ENCODE data around the gene SNORC. TPM values are rescaled to one million over a fixed set of nuclear protein-coding genes. Genes with fewer than 3 reads are reported as not detected.

SNORC gene
- total and polyA plus RNA-seq, 2 of the 13 experiments (the other 11 are each of a cell fraction or from before 2014, with no cell fraction given), result 59.1 to 86.1 TPM

DNA sequence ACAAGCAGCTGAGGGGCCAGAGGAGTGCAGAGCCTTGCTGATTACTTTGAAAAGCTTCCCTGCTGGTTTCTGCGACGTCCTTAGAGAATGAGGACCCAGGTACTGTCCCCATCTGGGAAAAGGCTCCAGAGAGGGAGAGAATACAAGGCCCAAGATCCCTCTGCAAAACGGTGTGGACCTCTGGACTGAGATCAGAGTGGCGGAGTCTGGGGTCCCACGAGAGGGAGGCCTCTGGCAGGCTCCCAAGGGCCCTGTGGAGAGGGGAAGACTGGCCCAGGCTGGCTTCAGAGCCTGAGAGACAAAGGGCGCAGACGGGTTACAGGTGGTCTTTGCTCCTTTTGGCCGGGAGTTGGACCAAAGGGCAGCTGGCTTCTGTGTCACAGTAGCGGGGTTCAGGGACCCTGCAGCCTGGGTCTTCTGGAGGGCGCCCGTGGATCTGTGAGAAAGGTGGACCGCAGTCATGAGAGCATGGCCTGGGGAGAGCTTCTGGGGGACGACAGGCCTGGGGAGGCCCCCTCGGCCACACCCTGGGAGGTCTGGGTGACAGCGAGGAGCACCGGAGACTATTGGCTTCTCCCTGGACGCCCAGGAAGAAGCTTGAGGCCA, 805 bp downstream of the SNORC start (continued):
- TF ChIP-seq, protein P1, sequence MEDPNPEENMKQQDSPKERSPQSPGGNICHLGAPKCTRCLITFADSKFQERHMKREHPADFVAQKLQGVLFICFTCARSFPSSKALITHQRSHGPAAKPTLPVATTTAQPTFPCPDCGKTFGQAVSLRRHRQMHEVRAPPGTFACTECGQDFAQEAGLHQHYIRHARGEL (CRISPR knock-in tag; IDR thresholded peaks at IDR 0.05), result no peak
- TF ChIP-seq, protein P2, sequence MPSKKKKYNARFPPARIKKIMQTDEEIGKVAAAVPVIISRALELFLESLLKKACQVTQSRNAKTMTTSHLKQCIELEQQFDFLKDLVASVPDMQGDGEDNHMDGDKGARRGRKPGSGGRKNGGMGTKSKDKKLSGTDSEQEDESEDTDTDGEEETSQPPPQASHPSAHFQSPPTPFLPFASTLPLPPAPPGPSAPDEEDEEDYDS (CRISPR knock-in tag; IDR thresholded peaks at IDR 0.05), result peak; percentile 9; the same call in 1 of the 2 replicates
- TF ChIP-seq HNF4A (CRISPR knock-in tag; IDR thresholded peaks at IDR 0.05), result peak; percentile 87
- no peak for TF ChIP-seq MED8 (CRISPR knock-in tag; IDR thresholded peaks at IDR 0.05; ENCODE audit: insufficient replicate concordance)
- TF ChIP-seq, protein P3, sequence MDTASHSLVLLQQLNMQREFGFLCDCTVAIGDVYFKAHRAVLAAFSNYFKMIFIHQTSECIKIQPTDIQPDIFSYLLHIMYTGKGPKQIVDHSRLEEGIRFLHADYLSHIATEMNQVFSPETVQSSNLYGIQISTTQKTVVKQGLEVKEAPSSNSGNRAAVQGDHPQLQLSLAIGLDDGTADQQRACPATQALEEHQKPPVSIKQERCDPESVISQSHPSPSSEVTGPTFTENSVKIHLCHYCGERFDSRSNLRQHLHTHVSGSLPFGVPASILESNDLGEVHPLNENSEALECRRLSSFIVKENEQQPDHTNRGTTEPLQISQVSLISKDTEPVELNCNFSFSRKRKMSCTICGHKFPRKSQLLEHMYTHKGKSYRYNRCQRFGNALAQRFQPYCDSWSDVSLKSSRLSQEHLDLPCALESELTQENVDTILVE (CRISPR knock-in tag; IDR thresholded peaks at IDR 0.05), result no peak
- TF ChIP-seq TEAD3 (CRISPR knock-in tag; optimal IDR thresholded peaks at IDR 0.05; ENCODE audit: borderline replicate concordance), result peak; percentile 15
- TF ChIP-seq, protein P4, sequence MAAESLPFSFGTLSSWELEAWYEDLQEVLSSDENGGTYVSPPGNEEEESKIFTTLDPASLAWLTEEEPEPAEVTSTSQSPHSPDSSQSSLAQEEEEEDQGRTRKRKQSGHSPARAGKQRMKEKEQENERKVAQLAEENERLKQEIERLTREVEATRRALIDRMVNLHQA (CRISPR knock-in tag; IDR thresholded peaks at IDR 0.05), result no peak
- TF ChIP-seq GLI4 (CRISPR knock-in tag; IDR thresholded peaks at IDR 0.05; ENCODE audit: borderline replicate concordance), result no peak
- TF ChIP-seq, protein P5, sequence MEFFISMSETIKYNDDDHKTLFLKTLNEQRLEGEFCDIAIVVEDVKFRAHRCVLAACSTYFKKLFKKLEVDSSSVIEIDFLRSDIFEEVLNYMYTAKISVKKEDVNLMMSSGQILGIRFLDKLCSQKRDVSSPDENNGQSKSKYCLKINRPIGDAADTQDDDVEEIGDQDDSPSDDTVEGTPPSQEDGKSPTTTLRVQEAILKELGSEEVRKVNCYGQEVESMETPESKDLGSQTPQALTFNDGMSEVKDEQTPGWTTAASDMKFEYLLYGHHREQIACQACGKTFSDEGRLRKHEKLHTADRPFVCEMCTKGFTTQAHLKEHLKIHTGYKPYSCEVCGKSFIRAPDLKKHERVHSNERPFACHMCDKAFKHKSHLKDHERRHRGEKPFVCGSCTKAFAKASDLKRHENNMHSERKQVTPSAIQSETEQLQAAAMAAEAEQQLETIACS (CRISPR knock-in tag; IDR thresholded peaks at IDR 0.05), result 0 out of 2 replicates have a peak, but pooled peaks have one; percentile 14
- TF ChIP-seq, protein P6, sequence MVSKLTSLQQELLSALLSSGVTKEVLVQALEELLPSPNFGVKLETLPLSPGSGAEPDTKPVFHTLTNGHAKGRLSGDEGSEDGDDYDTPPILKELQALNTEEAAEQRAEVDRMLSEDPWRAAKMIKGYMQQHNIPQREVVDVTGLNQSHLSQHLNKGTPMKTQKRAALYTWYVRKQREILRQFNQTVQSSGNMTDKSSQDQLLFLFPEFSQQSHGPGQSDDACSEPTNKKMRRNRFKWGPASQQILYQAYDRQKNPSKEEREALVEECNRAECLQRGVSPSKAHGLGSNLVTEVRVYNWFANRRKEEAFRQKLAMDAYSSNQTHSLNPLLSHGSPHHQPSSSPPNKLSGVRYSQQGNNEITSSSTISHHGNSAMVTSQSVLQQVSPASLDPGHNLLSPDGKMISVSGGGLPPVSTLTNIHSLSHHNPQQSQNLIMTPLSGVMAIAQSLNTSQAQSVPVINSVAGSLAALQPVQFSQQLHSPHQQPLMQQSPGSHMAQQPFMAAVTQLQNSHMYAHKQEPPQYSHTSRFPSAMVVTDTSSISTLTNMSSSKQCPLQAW (CRISPR knock-in tag; IDR thresholded peaks at IDR 0.05), result 0 out of 2 replicates have a peak, but pooled peaks have one; percentile 21
- TF ChIP-seq, protein P7, sequence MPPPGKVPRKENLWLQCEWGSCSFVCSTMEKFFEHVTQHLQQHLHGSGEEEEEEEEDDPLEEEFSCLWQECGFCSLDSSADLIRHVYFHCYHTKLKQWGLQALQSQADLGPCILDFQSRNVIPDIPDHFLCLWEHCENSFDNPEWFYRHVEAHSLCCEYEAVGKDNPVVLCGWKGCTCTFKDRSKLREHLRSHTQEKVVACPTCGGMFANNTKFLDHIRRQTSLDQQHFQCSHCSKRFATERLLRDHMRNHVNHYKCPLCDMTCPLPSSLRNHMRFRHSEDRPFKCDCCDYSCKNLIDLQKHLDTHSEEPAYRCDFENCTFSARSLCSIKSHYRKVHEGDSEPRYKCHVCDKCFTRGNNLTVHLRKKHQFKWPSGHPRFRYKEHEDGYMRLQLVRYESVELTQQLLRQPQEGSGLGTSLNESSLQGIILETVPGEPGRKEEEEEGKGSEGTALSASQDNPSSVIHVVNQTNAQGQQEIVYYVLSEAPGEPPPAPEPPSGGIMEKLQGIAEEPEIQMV (CRISPR knock-in tag; IDR thresholded peaks at IDR 0.05; ENCODE audit: low read depth), result 0 out of 2 replicates have a peak, but pooled peaks have one; percentile 12
- peak; percentile 48; the same call in 1 of the 2 replicates for TF ChIP-seq ZFP37 (CRISPR knock-in tag; IDR thresholded peaks at IDR 0.05; ENCODE audit: borderline replicate concordance)
- peak; percentile 67; the same call in 1 of the 2 replicates for TF ChIP-seq ZSCAN31 (CRISPR knock-in tag; IDR thresholded peaks at IDR 0.05; ENCODE audit: low read depth)
- peak; percentile 32 for TF ChIP-seq SALL1 (CRISPR knock-in tag; IDR thresholded peaks at IDR 0.05)
- 0 out of 2 replicates have a peak, but pooled peaks have one; percentile 56 for TF ChIP-seq MED13 (CRISPR knock-in tag; IDR thresholded peaks at IDR 0.05)
- TF ChIP-seq, protein P8, sequence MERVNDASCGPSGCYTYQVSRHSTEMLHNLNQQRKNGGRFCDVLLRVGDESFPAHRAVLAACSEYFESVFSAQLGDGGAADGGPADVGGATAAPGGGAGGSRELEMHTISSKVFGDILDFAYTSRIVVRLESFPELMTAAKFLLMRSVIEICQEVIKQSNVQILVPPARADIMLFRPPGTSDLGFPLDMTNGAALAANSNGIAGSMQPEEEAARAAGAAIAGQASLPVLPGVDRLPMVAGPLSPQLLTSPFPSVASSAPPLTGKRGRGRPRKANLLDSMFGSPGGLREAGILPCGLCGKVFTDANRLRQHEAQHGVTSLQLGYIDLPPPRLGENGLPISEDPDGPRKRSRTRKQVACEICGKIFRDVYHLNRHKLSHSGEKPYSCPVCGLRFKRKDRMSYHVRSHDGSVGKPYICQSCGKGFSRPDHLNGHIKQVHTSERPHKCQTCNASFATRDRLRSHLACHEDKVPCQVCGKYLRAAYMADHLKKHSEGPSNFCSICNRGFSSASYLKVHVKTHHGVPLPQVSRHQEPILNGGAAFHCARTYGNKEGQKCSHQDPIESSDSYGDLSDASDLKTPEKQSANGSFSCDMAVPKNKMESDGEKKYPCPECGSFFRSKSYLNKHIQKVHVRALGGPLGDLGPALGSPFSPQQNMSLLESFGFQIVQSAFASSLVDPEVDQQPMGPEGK (CRISPR knock-in tag; IDR thresholded peaks at IDR 0.05), result peak; percentile 8; the same call in 1 of the 2 replicates
- TF ChIP-seq PHF21A (CRISPR knock-in tag; IDR thresholded peaks at IDR 0.05), result 0 out of 2 replicates have a peak, but pooled peaks have one; percentile 6
- peak; percentile 55; the same call in 1 of the 2 replicates for TF ChIP-seq MED1 (CRISPR knock-in tag; IDR thresholded peaks at IDR 0.05)
